Muscle of leg (tissue), 11 donors: Measurements from ENCODE around the gene GRIK4. TPM values are rescaled to one million over a fixed set of nuclear protein-coding genes. Genes with fewer than 3 reads are reported as not detected.

Source experiments
- DNase-seq: peaks from one replicate; pipeline ENCODE4 v3.0.0; 2013
- H3K27ac ChIP-seq: one replicate; pipeline ENCODE4 v1.5.1; 2013; ENCODE audit warnings: mild to moderate bottlenecking, low read length, control low read depth
- H3K27me3 ChIP-seq: one replicate; pipeline ENCODE4 v1.6.1; 2013; ENCODE audit warnings: low read length; ENCODE audit not compliant: control insufficient read depth, insufficient read depth
- H3K36me3 ChIP-seq: one replicate; pipeline ENCODE4 v1.6.1; 2013; ENCODE audit warnings: low read length; ENCODE audit not compliant: control insufficient read depth, insufficient read depth
- H3K4me1 ChIP-seq: one replicate; pipeline ENCODE4 v1.6.1; 2013; ENCODE audit warnings: low read length; ENCODE audit not compliant: control insufficient read depth, insufficient read depth
- H3K4me3 ChIP-seq: one replicate; pipeline ENCODE4 v1.5.1; 2013; ENCODE audit warnings: low read length, control low read depth
- H3K9me3 ChIP-seq: replicated peaks from 2 replicates; pipeline ENCODE4 v1.6.1; 2013; ENCODE audit warnings: low read depth, low read length; ENCODE audit not compliant: control insufficient read depth
- WGBS: methylation state at CpG from one replicate; pipeline ENCODE4 v1.1.5; 2013; ENCODE audit warnings: missing lambda C conversion rate; ENCODE audit not compliant: insufficient coverage; 5-methylcytosine and 5-hydroxymethylcytosine counted together
- polyA plus RNA-seq, 8 donors: library from polyadenylated mRNA; unstranded; fragments of 120-200 nt; gene quantifications; one replicate each; pipeline versions ENCODE4 v1.2.1 to v1.2.3, GENCODE V29; 2013; ENCODE audit warnings: inconsistent platforms in 1 of 8, low replicate concordance in 1 of 8; ENCODE audit not compliant: insufficient read length in 8 of 8, insufficient read depth in 1 of 8
- total RNA-seq: library from RNA; stranded (reverse); fragments of 120-200 nt; gene quantifications from one replicate; pipeline ENCODE4 v1.2.4, GENCODE V29; 2013

Gene GRIK4
- total and polyA plus RNA-seq, 9 donors, result 0.09 to 1.3 (median 0.50) TPM

- WGBS, result 72% methylated on average over 2 of the region's 7 CpGs
- Histone ChIP-seq H3K4me3 (no peak overlapping the region), H3K27me3 (peaks cover 7% of the 10 kb centered on the region), H3K27ac (no peak overlapping the region), H3K4me1 (no peaks in the 10 kb centered on the region), H3K36me3 (no peaks in the 10 kb centered on the region), H3K9me3 (peaks cover 4% of the 10 kb centered on the region)
- no peak for DNase-seq
Observed at GRCh38 chr11:120586728-120587127, 75.2 kb downstream of the GRIK4 start.

GRCh38 chr11:120587299-120587698 lies 75.8 kb downstream of the GRIK4 start:
- Histone ChIP-seq H3K4me1 (no peaks in the 10 kb centered on the region), H3K9me3 (peaks cover 4% of the 10 kb centered on the region), H3K27me3 (peaks cover 7% of the 10 kb centered on the region), H3K4me3 (no peak overlapping the region), H3K36me3 (no peaks in the 10 kb centered on the region), H3K27ac (no peak overlapping the region)
- WGBS, result 90% methylated on average over 4 of the region's 4 CpGs
- DNase-seq, result no peak

- no peak overlapping the region for H3K27ac ChIP-seq
- H3K27me3 ChIP-seq, result peaks cover 7% of the 10 kb centered on the region
- DNase-seq, result no peak
- no peak overlapping the region for H3K4me3 ChIP-seq
- no peaks in the 10 kb centered on the region for H3K9me3 ChIP-seq
- no peaks in the 10 kb centered on the region for H3K36me3 ChIP-seq
- H3K4me1 ChIP-seq, result no peaks in the 10 kb centered on the region
- 66% methylated on average over 7 of the region's 11 CpGs for WGBS
Observed at GRCh38 chr11:120589376-120589775, 77.8 kb downstream of the GRIK4 start.

GRCh38 chr11:120590472-120590871 lies 78.9 kb downstream of the GRIK4 start:
- Histone ChIP-seq H3K36me3 (no peaks in the 10 kb centered on the region), H3K9me3 (no peaks in the 10 kb centered on the region), H3K4me3 (no peak overlapping the region), H3K4me1 (no peaks in the 10 kb centered on the region), H3K27me3 (peaks cover 7% of the 10 kb centered on the region), H3K27ac (no peak overlapping the region)
- 92% methylated on average over 2 of the region's 3 CpGs for WGBS
- no peak for DNase-seq

- peaks cover 12% of the 10 kb centered on the region for H3K27me3 ChIP-seq
- no peaks in the 10 kb centered on the region for H3K36me3 ChIP-seq
- H3K9me3 ChIP-seq, result no peaks in the 10 kb centered on the region
- DNase-seq, result no peak
- no peak overlapping the region for H3K27ac ChIP-seq
- H3K4me1 ChIP-seq, result no peaks in the 10 kb centered on the region
- H3K4me3 ChIP-seq, result no peak overlapping the region
- 90% methylated on average over 7 of the region's 9 CpGs for WGBS
Observed at GRCh38 chr11:120594746-120595145, 83.2 kb downstream of the GRIK4 start.

GRCh38 chr11:120595557-120595956 lies 84.0 kb downstream of the GRIK4 start:
- Histone ChIP-seq H3K9me3 (no peaks in the 10 kb centered on the region), H3K4me3 (no peak overlapping the region), H3K36me3 (no peaks in the 10 kb centered on the region), H3K4me1 (no peaks in the 10 kb centered on the region), H3K27ac (no peak overlapping the region), H3K27me3 (peaks cover 12% of the 10 kb centered on the region)
- no peak for DNase-seq
- WGBS, result 91% methylated on average over 4 of the region's 4 CpGs

GRCh38 chr11:120597250-120598215 lies 86.0 kb downstream of the GRIK4 start:
- peaks cover 8% of the 10 kb centered on the region for H3K27me3 ChIP-seq
- H3K9me3 ChIP-seq, result no peaks in the 10 kb centered on the region
- peak; percentile 37 for DNase-seq
- H3K4me3 ChIP-seq, result no peak overlapping the region
- H3K4me1 ChIP-seq, result no peaks in the 10 kb centered on the region
- H3K27ac ChIP-seq, result no peak overlapping the region
- H3K36me3 ChIP-seq, result no peaks in the 10 kb centered on the region
- WGBS, result 42% methylated on average over 21 of the region's 26 CpGs

- Histone ChIP-seq H3K9me3 (no peaks in the 10 kb centered on the region), H3K4me1 (no peaks in the 10 kb centered on the region), H3K27ac (no peak overlapping the region), H3K4me3 (no peak overlapping the region), H3K36me3 (no peaks in the 10 kb centered on the region), H3K27me3 (peaks cover 8% of the 10 kb centered on the region)
- no peak for DNase-seq
- no CpG with 5 or more reads among the region's 8 CpGs for WGBS
Observed at GRCh38 chr11:120598517-120599257, 87.1 kb downstream of the GRIK4 start.

GRCh38 chr11:120599816-120600420 lies 88.4 kb downstream of the GRIK4 start:
- Histone ChIP-seq H3K4me1 (no peaks in the 10 kb centered on the region), H3K27ac (no peak overlapping the region), H3K27me3 (peaks cover 8% of the 10 kb centered on the region), H3K36me3 (no peaks in the 10 kb centered on the region), H3K9me3 (no peaks in the 10 kb centered on the region), H3K4me3 (no peak overlapping the region)
- 89% methylated on average over 8 of the region's 11 CpGs for WGBS
- no peak for DNase-seq

- 0% methylated on average over 1 of the region's 4 CpGs for WGBS
- peak; percentile 40 for DNase-seq
- no peaks in the 10 kb centered on the region for H3K9me3 ChIP-seq
- H3K4me1 ChIP-seq, result no peaks in the 10 kb centered on the region
- no peak overlapping the region for H3K27ac ChIP-seq
- H3K36me3 ChIP-seq, result no peaks in the 10 kb centered on the region
- no peak overlapping the region for H3K4me3 ChIP-seq
- peaks cover 8% of the 10 kb centered on the region for H3K27me3 ChIP-seq
Observed at GRCh38 chr11:120601536-120601935, 90.0 kb downstream of the GRIK4 start.
